ENCODE measurements around the gene LRP2. TPM values are rescaled to one million over a fixed set of nuclear protein-coding genes. Genes with fewer than 3 reads are reported as not detected.

The LRP2 gene
- total RNA-seq, 2 experiments from 2014 or later, result 1.8 to 2.2 TPM

GRCh38 chr2:169172151-169172735 is 190.1 kb downstream of the LRP2 start:
- POLR2A ChIA-PET, result no interaction called here
- H3K27me3 Mint-ChIP-seq, result peaks cover 10% of the 10 kb centered on the region
- no peaks in the 10 kb centered on the region for H3K4me1 Mint-ChIP-seq (ENCODE audit: low read depth)
- ATAC-seq (no peak), DNase-seq (no peak)
- CTCF ChIA-PET, result interaction anchor here (0.8 to 1.1 kb wide), 2 partner anchors 9 to 17 kb away, joined by 3 read pairs; no protein-coding TSS in a partner anchor
- H3K9me3 Mint-ChIP-seq, result no peaks in the 10 kb centered on the region
- TF ChIP-seq CTCF (IDR thresholded peaks at IDR 0.05), result no peak
- H3K27ac Mint-ChIP-seq, result no peak overlapping the region
- intact Hi-C loops (cut with micrococcal nuclease), result no loop called here
- no peaks in the 10 kb centered on the region for H3K36me3 Mint-ChIP-seq (ENCODE audit: low read depth)
- no peak overlapping the region for H3K4me3 Mint-ChIP-seq

GRCh38 chr2:169165791-169166190 is 196.5 kb downstream of the LRP2 start:
- no peak overlapping the region for H3K4me3 Mint-ChIP-seq
- peaks cover 7% of the 10 kb centered on the region for H3K27me3 Mint-ChIP-seq
- H3K36me3 Mint-ChIP-seq (ENCODE audit: low read depth), result no peaks in the 10 kb centered on the region
- H3K27ac Mint-ChIP-seq, result no peak overlapping the region
- no peaks in the 10 kb centered on the region for H3K9me3 Mint-ChIP-seq
- TF ChIP-seq CTCF (IDR thresholded peaks at IDR 0.05), result no peak
- intact Hi-C loops (cut with micrococcal nuclease), result no loop called here
- ATAC-seq (no peak), DNase-seq (no peak)
- H3K4me1 Mint-ChIP-seq (ENCODE audit: low read depth), result no peaks in the 10 kb centered on the region
- POLR2A ChIA-PET, result no interaction called here
- CTCF ChIA-PET, result no interaction called here

GRCh38 chr2:169164311-169164710 is 198.0 kb downstream of the LRP2 start:
- Mint-ChIP-seq H3K4me1 (ENCODE audit: low read depth) (no peaks in the 10 kb centered on the region), H3K4me3 (no peak overlapping the region), H3K36me3 (ENCODE audit: low read depth) (no peaks in the 10 kb centered on the region), H3K27me3 (peaks cover 10% of the 10 kb centered on the region), H3K9me3 (no peaks in the 10 kb centered on the region), H3K27ac (no peak overlapping the region)
- TF ChIP-seq CTCF (IDR thresholded peaks at IDR 0.05), result no peak
- ChIA-PET POLR2A (no interaction called here), CTCF (interaction anchor here (1.0 kb wide), 2 partner anchors 16 to 22 kb away, joined by 3 read pairs; no protein-coding TSS in a partner anchor)
- intact Hi-C loops (cut with micrococcal nuclease), result no loop called here
- ATAC-seq (no peak), DNase-seq (no peak)

- no peaks in the 10 kb centered on the region for H3K9me3 Mint-ChIP-seq
- POLR2A ChIA-PET, result no interaction called here
- no peaks in the 10 kb centered on the region for H3K4me1 Mint-ChIP-seq (ENCODE audit: low read depth)
- no peak overlapping the region for H3K27ac Mint-ChIP-seq
- intact Hi-C loops (cut with micrococcal nuclease), result no loop called here
- no peak for TF ChIP-seq CTCF (IDR thresholded peaks at IDR 0.05)
- CTCF ChIA-PET, result no interaction called here
- H3K4me3 Mint-ChIP-seq, result no peak overlapping the region
- H3K36me3 Mint-ChIP-seq (ENCODE audit: low read depth), result no peaks in the 10 kb centered on the region
- H3K27me3 Mint-ChIP-seq, result peaks cover 11% of the 10 kb centered on the region
- DNase-seq (no peak), ATAC-seq (no peak)
These were observed 199.7 kb downstream of the LRP2 start for GRCh38 chr2:169162613-169163012.

GRCh38 chr2:169160926-169161481 is 201.3 kb downstream of the LRP2 start:
- no peaks in the 10 kb centered on the region for H3K9me3 Mint-ChIP-seq
- no peaks in the 10 kb centered on the region for H3K36me3 Mint-ChIP-seq (ENCODE audit: low read depth)
- no peak for TF ChIP-seq CTCF (IDR thresholded peaks at IDR 0.05)
- intact Hi-C loops (cut with micrococcal nuclease), result no loop called here
- H3K4me3 Mint-ChIP-seq, result no peak overlapping the region
- H3K27ac Mint-ChIP-seq, result no peak overlapping the region
- H3K4me1 Mint-ChIP-seq (ENCODE audit: low read depth), result no peaks in the 10 kb centered on the region
- ChIA-PET POLR2A (no interaction called here), CTCF (interaction anchor here (1.2 to 1.4 kb wide), 2 partner anchors 19 to 29 kb away, joined by 3 to 5 read pairs; no protein-coding TSS in a partner anchor)
- peaks cover 10% of the 10 kb centered on the region for H3K27me3 Mint-ChIP-seq
- peak; percentile 56 for ATAC-seq
- DNase-seq, result no peak

All from activated CD8-positive, alpha-beta T cell treated with anti-CD3 and anti-CD28 coated beads for 36 hours (primary cell).